NCI-H345 treated with DMSO at 0.1 percent for 48 hours (cell line): ENCODE measurements around the gene UNC13A.

Experiments
- DNase-seq: peaks from one replicate; lab custom pipeline; 2025; ENCODE audit not compliant: unreplicated experiment; lab: John Stamatoyannopoulos, UW

The UNC13A gene

GRCh38 chr19:17687857-17688784, at the start of gene UNC13A:
TSS of gene UNC13A (minus strand) at chr19:17688354. CDS start at chr19:17688199, 155 bp downstream.
- DNase-seq: peak; percentile 20

DNA sequence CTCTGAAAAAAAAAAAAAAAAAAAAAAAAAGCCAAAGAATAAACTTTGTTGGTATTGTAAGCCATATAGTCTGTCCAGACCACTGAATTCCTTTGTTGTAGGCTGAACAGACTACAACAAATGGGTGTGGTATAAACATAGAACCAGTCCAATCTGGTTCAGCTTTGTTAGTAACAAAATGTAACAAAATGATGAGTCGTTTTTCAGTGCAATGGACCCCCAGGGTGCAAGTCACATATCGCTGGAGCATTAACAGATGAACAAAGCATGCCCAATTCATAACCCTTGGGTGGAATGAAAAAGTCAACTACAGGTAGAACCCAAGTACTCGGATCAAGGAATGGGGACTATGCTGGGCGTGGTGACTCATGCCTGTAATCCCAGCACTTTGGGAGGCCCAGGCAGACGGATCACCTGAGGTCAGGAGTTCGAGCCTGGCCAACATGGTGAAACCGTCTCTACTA, 49.6 kb upstream of the UNC13A start:
- no peak for DNase-seq

DNA sequence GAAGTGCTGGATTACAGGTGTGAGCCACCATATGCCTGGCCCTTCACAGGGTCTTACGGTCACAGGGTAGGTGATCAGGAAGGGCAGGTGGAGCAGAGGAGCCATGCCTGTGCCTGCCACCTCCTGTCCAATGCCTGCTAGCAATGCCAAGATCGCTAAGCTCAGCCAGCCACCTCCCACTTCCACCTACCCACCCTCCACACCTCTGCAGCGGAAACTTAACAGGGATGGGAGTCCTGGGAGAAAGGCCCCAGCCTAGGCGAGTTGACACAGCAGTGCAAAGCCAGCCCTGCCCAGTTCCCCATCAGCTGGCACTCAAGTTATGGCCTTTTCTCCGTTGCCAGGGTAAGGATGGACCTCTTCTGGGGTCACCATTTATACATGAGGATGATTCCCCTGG, 47.3 kb upstream of the UNC13A start:
- no peak for DNase-seq

GRCh38 chr19:17734146-17734545, 46.0 kb upstream of the UNC13A start:
- DNase-seq: no peak

GRCh38 chr19:17733127-17733526, 45.0 kb upstream of the UNC13A start:
- DNase-seq: no peak

DNA sequence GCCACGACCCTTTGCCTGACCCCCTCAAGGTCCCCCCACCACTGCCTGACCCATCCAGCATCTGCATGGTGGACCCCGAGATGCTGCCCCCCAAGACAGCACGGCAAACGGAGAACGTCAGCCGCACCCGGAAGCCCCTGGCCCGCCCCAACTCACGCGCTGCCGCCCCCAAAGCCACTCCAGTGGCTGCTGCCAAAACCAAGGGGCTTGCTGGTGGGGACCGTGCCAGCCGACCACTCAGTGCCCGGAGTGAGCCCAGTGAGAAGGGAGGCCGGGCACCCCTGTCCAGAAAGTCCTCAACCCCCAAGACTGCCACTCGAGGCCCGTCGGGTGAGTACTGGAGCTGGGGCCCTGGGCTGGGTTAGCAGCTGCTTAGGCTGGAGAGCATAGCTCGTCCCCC, 39.7 kb upstream of the UNC13A start:
- DNase-seq: no peak

- no peak for DNase-seq
These were observed 39.0 kb upstream of the UNC13A start for GRCh38 chr19:17726964-17727773.

DNA sequence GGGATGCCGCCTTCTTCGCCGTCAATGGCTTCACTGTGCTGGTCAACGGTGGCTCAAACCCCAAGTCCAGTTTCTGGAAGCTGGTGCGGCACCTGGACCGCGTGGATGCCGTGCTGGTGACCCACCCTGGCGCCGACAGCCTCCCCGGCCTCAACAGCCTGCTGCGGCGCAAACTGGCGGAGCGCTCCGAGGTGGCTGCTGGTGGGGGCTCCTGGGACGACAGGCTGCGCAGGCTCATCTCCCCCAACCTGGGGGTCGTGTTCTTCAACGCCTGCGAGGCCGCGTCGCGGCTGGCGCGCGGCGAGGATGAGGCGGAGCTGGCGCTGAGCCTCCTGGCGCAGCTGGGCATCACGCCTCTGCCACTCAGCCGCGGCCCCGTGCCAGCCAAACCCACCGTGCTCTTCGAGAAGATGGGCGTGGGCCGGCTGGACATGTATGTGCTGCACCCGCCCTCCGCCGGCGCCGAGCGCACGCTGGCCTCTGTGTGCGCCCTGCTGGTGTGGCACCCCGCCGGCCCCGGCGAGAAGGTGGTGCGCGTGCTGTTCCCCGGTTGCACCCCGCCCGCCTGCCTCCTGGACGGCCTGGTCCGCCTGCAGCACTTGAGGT, 38.1 kb upstream of the UNC13A start:
- no peak for DNase-seq

DNA sequence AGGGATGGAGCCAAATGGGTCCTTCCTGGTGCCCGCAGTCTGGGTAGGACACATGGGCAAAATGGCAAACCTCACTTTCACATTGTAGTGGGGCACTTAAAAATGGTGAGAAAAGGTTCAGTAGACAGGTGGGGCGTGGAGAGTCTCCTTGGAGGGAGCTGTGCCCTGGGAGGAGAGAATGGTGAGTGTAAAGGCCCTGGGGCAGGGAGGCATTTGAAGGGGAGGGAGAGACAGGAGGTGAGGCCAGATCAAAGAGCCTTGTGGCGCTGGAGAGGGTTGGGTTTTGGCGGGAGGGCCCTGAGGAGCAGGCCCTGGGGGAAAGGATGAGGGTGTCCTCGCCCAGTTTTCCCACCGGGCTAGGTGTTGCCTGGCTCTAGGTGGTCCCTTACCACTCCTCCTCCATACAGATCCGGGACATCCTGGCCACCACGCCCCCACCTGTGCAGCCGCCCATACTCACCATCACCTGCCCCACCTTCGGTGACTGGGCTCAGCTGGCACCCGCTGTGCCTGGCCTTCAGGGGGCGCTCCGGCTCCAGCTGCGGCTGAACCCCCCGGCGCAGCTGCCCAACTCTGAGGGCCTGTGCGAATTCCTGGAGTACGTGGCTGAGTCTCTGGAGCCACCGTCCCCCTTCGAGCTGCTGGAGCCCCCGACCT, 37.4 kb upstream of the UNC13A start:
- DNase-seq: no peak

DNA sequence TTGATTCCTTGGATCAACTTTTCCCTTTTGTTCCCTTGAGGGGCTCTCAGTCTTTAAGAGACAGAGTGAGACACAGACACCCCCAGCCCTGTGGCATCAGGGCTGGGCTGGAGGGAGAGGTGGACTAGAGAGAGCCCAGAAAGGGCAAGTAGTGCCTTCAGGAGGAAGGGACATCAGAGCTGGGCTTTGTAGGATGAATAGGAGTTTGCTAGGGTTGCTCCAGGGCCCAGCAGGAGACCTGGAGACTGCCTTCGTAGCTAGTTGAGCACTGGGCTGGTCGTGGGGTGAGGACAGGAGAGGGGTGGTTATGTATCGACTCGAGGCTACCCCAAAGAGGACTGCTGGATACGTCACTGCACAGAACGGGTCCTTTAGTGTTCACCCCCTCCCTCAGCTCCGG, 36.5 kb upstream of the UNC13A start:
- no peak for DNase-seq

- DNase-seq: no peak
These were observed 34.6 kb upstream of the UNC13A start for GRCh38 chr19:17722655-17723240.

GRCh38 chr19:17721821-17722220, 33.7 kb upstream of the UNC13A start:
- no peak for DNase-seq

- no peak for DNase-seq
These were observed 33.0 kb upstream of the UNC13A start for GRCh38 chr19:17721111-17721628.

- no peak for DNase-seq
These were observed 32.3 kb upstream of the UNC13A start for GRCh38 chr19:17720440-17720839.

GRCh38 chr19:17719730-17720400, 31.7 kb upstream of the UNC13A start:
- DNase-seq: peak; percentile 8

- DNase-seq: peak; percentile 21
These were observed 31.0 kb upstream of the UNC13A start, which contains the start of gene MAP1S for GRCh38 chr19:17718947-17719711. TSS of gene MAP1S (plus strand) at chr19:17719480. CDS start at chr19:17719503, 23 bp downstream.

DNA sequence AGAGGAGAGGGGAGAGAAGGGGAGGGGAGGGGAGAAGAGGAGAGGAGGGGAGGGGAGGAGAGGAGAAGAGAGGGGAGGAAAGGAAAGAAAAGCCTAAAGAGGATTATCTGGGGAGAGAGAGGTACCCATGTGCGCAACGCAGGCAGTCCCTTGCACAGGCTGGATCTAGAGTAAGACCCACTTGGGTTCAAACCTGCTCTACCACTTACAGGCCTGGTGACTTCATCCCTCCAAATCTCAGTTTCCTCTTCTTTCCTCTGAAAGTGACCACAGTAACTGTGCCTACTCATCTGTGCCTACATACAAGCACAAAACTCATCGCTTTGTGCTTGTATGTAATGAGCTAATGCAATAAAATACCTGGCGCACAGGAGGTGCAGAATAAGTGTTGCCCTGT, 30.4 kb upstream of the UNC13A start:
- DNase-seq: no peak

GRCh38 chr19:17716309-17716929, 28.3 kb upstream of the UNC13A start:
- DNase-seq: no peak
